ENCODE measurements around the gene STK32B. TPM values are rescaled to one million over a fixed set of nuclear protein-coding genes. Genes with fewer than 3 reads are reported as not detected.

The STK32B gene
- total RNA-seq, 4 donors from 2014 or later: 0.46 to 0.68 (median 0.49) TPM; not detected in 1

DNA sequence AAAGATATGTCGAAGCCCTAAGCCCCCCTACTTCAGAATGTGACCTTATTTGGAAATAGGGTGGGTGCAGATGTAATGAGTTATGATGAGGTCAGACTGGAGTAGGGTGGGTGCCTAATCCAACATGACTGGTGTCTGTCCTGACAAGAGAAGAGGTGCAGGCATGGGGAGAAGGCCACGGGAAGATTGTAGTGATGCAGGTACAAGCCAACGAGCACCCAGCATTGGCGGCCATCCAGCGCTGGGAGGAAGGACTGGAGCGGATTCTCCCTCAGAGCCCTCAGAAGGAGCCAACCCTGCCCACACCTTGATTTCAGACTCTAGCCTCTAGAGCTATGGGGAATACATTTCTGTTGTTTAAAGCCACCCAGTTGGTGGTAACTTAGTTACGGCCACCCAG lies 419.9 kb downstream of the STK32B start:
- Histone ChIP-seq H3K4me1 (no peaks in the 10 kb centered on the region), H3K9me3 (no peaks in the 10 kb centered on the region), H3K36me3 (no peaks in the 10 kb centered on the region), H3K4me3 (no peak overlapping the region), H3K27me3 (no peaks in the 10 kb centered on the region), H3K27ac (no peak overlapping the region)
- DNase-seq (no peak), ATAC-seq (no peak)
- intact Hi-C loops (cut with DNase I; ENCODE audit: low total_unique reads): no loop called here
- in situ Hi-C loops (cut with MboI; ENCODE audit: low sequenced_read_pairs in 4 of 4): no loop called here
- TF ChIP-seq, protein P1, sequence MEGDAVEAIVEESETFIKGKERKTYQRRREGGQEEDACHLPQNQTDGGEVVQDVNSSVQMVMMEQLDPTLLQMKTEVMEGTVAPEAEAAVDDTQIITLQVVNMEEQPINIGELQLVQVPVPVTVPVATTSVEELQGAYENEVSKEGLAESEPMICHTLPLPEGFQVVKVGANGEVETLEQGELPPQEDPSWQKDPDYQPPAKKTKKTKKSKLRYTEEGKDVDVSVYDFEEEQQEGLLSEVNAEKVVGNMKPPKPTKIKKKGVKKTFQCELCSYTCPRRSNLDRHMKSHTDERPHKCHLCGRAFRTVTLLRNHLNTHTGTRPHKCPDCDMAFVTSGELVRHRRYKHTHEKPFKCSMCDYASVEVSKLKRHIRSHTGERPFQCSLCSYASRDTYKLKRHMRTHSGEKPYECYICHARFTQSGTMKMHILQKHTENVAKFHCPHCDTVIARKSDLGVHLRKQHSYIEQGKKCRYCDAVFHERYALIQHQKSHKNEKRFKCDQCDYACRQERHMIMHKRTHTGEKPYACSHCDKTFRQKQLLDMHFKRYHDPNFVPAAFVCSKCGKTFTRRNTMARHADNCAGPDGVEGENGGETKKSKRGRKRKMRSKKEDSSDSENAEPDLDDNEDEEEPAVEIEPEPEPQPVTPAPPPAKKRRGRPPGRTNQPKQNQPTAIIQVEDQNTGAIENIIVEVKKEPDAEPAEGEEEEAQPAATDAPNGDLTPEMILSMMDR (IDR thresholded peaks at IDR 0.05 in 4 of 5, conservative IDR thresholded peaks at IDR 0.05 in 1 of 5): no peak
- no peak for TF ChIP-seq POLR2A (IDR thresholded peaks at IDR 0.05)

DNA sequence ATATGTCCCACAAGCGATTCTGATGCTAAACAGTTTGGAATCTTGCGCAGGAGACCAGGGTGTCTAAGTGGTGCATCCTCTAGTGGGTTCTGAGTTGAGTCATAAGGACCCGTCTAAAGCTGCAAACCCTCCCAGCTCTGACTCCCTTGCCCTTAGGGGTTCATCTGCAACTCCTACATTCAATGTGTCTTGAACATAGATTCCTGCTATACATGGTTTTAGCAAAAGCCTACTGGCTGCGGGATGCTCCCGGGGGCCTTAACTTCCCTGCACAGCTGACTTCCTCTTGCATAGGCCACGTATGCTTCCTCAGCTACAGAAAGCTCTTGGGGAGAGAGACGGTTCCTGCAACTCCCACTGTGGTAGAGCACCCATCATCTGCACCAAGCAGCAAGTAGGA lies 420.4 kb downstream of the STK32B start:
- in situ Hi-C loops (cut with MboI; ENCODE audit: low sequenced_read_pairs in 4 of 4): no loop called here

DNA sequence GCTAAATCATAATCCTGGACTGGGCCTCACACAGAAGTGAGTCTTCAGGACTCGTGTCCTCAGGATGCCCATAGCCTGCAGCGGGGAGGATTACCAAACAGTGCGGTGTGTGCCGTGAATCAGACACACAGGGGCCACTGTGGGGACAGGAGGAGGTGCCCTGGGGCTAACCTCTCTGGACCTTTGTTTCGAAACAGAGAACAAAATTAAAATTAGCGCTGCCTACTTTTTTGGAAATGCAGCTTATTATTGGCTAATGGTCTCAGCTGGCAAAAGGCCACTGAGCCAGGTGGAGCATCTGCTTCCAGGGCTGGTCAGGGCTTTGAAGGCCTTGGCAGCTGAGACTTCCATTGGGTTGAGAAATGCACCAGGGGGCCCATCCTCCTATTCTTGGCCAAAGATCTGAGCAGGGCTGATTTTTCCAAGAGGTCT lies 420.9 kb downstream of the STK32B start:
- in situ Hi-C loops (cut with MboI; ENCODE audit: low sequenced_read_pairs in 4 of 4) (no loop called here), intact Hi-C loops (cut with DNase I; ENCODE audit: low total_unique reads) (no loop called here)
- no peaks in the 10 kb centered on the region for H3K4me1 ChIP-seq
- H3K27me3 ChIP-seq: no peaks in the 10 kb centered on the region
- no peak overlapping the region for H3K4me3 ChIP-seq
- no peak for ATAC-seq
- DNase-seq: no peak
- H3K36me3 ChIP-seq: no peaks in the 10 kb centered on the region
- TF ChIP-seq, protein P1 (IDR thresholded peaks at IDR 0.05 in 4 of 5, conservative IDR thresholded peaks at IDR 0.05 in 1 of 5): no peak
- no peak for TF ChIP-seq POLR2A (IDR thresholded peaks at IDR 0.05)
- H3K27ac ChIP-seq: no peak overlapping the region
- H3K9me3 ChIP-seq: no peaks in the 10 kb centered on the region

More for the DNA sequence above, 420.4 kb downstream of the STK32B start:
- Histone ChIP-seq H3K36me3 (no peaks in the 10 kb centered on the region), H3K27ac (no peak overlapping the region), H3K27me3 (no peaks in the 10 kb centered on the region), H3K4me1 (no peaks in the 10 kb centered on the region), H3K9me3 (no peaks in the 10 kb centered on the region), H3K4me3 (no peak overlapping the region)
- intact Hi-C loops (cut with DNase I; ENCODE audit: low total_unique reads): no loop called here
- DNase-seq (no peak), ATAC-seq (no peak)
- TF ChIP-seq, protein P1 (IDR thresholded peaks at IDR 0.05 in 4 of 5, conservative IDR thresholded peaks at IDR 0.05 in 1 of 5): no peak
- TF ChIP-seq POLR2A (IDR thresholded peaks at IDR 0.05): no peak

DNA sequence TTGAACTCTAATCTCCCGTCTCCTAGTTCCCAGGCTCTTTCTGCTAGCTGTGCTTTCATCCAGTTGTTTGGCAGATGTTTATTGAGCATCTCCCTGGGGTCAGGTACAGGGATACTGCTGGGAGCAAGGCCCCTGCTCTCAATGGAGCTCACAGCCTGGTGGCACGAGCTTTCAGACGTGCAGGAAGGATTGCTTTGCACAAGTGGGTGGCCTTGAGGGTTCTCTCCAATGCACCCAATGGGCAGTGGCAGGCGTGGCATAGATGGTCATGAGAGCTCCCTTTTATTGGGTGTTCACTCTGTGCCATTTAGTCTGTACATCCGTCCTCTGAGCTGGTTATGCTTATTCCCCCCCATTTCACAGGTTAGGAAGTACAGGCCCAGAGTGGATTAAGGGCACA lies 421.8 kb downstream of the STK32B start:
- H3K4me3 ChIP-seq: no peak overlapping the region
- H3K36me3 ChIP-seq: no peaks in the 10 kb centered on the region
- no peaks in the 10 kb centered on the region for H3K27me3 ChIP-seq
- H3K27ac ChIP-seq: no peak overlapping the region
- H3K4me1 ChIP-seq: no peaks in the 10 kb centered on the region
- ATAC-seq: no peak
- no peaks in the 10 kb centered on the region for H3K9me3 ChIP-seq
- DNase-seq: no peak
- TF ChIP-seq POLR2A (IDR thresholded peaks at IDR 0.05): no peak
- TF ChIP-seq, protein P1 (IDR thresholded peaks at IDR 0.05 in 4 of 5, conservative IDR thresholded peaks at IDR 0.05 in 1 of 5): no peak
- in situ Hi-C loops (cut with MboI; ENCODE audit: low sequenced_read_pairs in 4 of 4) (no loop called here), intact Hi-C loops (cut with DNase I; ENCODE audit: low total_unique reads) (no loop called here)

DNA sequence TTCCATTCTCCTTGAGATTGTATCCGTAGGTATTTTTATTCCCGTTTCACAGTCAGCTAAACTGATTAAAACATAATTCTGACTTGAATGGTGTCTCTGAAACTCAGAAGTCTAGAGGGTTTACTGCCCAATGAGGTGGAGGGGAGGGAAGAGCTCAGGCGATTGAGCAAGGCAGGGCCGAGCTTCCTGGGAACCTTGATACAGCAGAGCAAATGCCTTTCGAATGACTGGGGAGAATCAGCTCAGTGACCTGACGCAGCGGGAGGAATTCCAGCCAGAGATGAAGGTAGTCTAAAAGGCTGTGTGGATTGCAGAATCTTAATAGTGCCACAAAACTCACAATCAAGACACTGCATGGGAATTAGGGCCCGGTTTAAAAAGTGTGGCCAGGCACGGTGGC lies 423.5 kb downstream of the STK32B start:
- intact Hi-C loops (cut with DNase I; ENCODE audit: low total_unique reads) (no loop called here), in situ Hi-C loops (cut with MboI; ENCODE audit: low sequenced_read_pairs in 4 of 4) (no loop called here)
- Histone ChIP-seq H3K27ac (no peak overlapping the region), H3K4me3 (no peak overlapping the region), H3K4me1 (no peaks in the 10 kb centered on the region), H3K36me3 (no peaks in the 10 kb centered on the region), H3K27me3 (no peaks in the 10 kb centered on the region), H3K9me3 (no peaks in the 10 kb centered on the region)
- ATAC-seq (no peak), DNase-seq (no peak)
- no peak for TF ChIP-seq POLR2A (IDR thresholded peaks at IDR 0.05)
- TF ChIP-seq, protein P1 (IDR thresholded peaks at IDR 0.05 in 4 of 5, conservative IDR thresholded peaks at IDR 0.05 in 1 of 5): no peak

Measured in gastrocnemius medialis (tissue), 4 donors.